B cell (primary cell): ENCODE results near the gene TUBE1. TPM values are rescaled to one million over a fixed set of nuclear protein-coding genes. Genes with fewer than 3 reads are reported as not detected.

Experiments used
- ATAC-seq: fragments of 200-7000 bp; cut with Tn5 transposase; one replicate; pipeline ENCODE4 v1.10.0; 2021; ENCODE audit warnings: low read depth, mild to moderate bottlenecking, moderate number of reproducible peaks, moderate library complexity
- CTCF ChIA-PET: fragments of 350-600 bp; sonication (Branson Sonifier 250); formaldehyde crosslinking; loops from one replicate; lab custom pipeline; 2021; ENCODE audit warnings: antibody characterized with exemption, inconsistent platforms; lab: Charles Lee
- POLR2A ChIA-PET: fragments of 350-600 bp; sonication (Branson Sonifier 250); formaldehyde crosslinking; loops from one replicate; lab custom pipeline; 2021; ENCODE audit warnings: antibody characterized with exemption; lab: Charles Lee
- DNase-seq: peaks from one replicate; pipeline ENCODE4 v3.0.0; 2013
- H2AFZ ChIP-seq: 2 replicates; pipeline ENCODE4 v1.6.1; 2012; ENCODE audit warnings: mild to moderate bottlenecking, low read depth, low read length; ENCODE audit not compliant: insufficient read depth, poor library complexity, severe bottlenecking
- H3K27ac ChIP-seq, 2 donors: 1 replicate in 1 of 2; 2 replicates in 1 of 2; pipeline ENCODE4 v1.5.1; 2012 to 2013; ENCODE audit warnings: low read length in 2 of 2, mild to moderate bottlenecking in 2 of 2, moderate library complexity in 1 of 2
- H3K27me3 ChIP-seq, 4 experiments: fragments of 200-600 bp in 1 of 4; sonication (generic) in 1 of 4; replicated peaks in 1 of 4; 1 replicate in 2 of 4; 2 replicates in 2 of 4; pipeline versions ENCODE4 v1.6.1 to v1.7.0; 2013 to 2016; ENCODE audit warnings: low read length in 3 of 4, mild to moderate bottlenecking in 2 of 4, mixed read lengths in 1 of 4, moderate library complexity in 1 of 4; ENCODE audit not compliant: insufficient read depth in 4 of 4, control insufficient read depth in 3 of 4; ENCODE audit errors: control extremely low read depth in 1 of 4
- H3K36me3 ChIP-seq, 2 experiments: replicated peaks in 1 of 2; 1 replicate in 1 of 2; 2 replicates in 1 of 2; pipeline versions ENCODE4 v1.6.1 to v1.7.1; 2013; ENCODE audit warnings: low read length in 1 of 2; ENCODE audit not compliant: insufficient read depth in 2 of 2, control insufficient read depth in 1 of 2; ENCODE audit errors: control extremely low read depth in 1 of 2, extremely low read depth in 1 of 2
- H3K4me1 ChIP-seq, 2 donors: fragments of 200-600 bp in 1 of 2; sonication (generic) in 1 of 2; 1 replicate in 1 of 2; 2 replicates in 1 of 2; pipeline versions ENCODE4 v1.5.1 to v1.6.1; 2013 to 2017; ENCODE audit warnings: low read length in 2 of 2; ENCODE audit not compliant: control insufficient read depth in 2 of 2, insufficient read depth in 2 of 2
- H3K4me2 ChIP-seq: replicated peaks from 2 replicates; pipeline ENCODE3; 2012; ENCODE audit warnings: mild to moderate bottlenecking, low read depth, low read length; ENCODE audit not compliant: poor library complexity, severe bottlenecking
- H3K4me3 ChIP-seq, 5 experiments: fragments of 200-600 bp in 1 of 5; sonication (generic) in 1 of 5; 1 replicate in 3 of 5; 2 replicates in 2 of 5; pipeline versions ENCODE4 v1.5.1 to v1.7.0; 2011 to 2016; ENCODE audit warnings: low read length in 4 of 5, mild to moderate bottlenecking in 4 of 5, low read depth in 2 of 5, control low read depth in 1 of 5, moderate library complexity in 1 of 5; ENCODE audit not compliant: insufficient read depth in 1 of 5; ENCODE audit errors: control extremely low read depth in 1 of 5, extremely low read depth in 1 of 5
- H3K79me2 ChIP-seq: fragments of 200-600 bp; sonication (generic); one replicate; pipeline ENCODE4 v1.6.0; 2016; ENCODE audit warnings: low read length; ENCODE audit not compliant: control insufficient read depth, insufficient read depth
- H3K9ac ChIP-seq: fragments of 200-600 bp; sonication (generic); 2 replicates; pipeline ENCODE4 v1.6.1; 2017; ENCODE audit warnings: mild to moderate bottlenecking, low read length, moderate library complexity
- H3K9me3 ChIP-seq, 3 donors: one replicate each; pipeline versions ENCODE4 v1.6.1 to v1.7.1; 2013; ENCODE audit warnings: low read length in 2 of 3; ENCODE audit not compliant: control insufficient read depth in 2 of 3, insufficient read depth in 1 of 3; ENCODE audit errors: control extremely low read depth in 1 of 3
- H4K20me1 ChIP-seq: 2 replicates; pipeline ENCODE4 v1.6.0; 2012; ENCODE audit warnings: mild to moderate bottlenecking, low read length; ENCODE audit not compliant: insufficient read depth, control insufficient read depth, poor library complexity, severe bottlenecking
- H3K27ac Mint-ChIP-seq: one replicate; pipeline ENCODE4 v1.8.0; 2021; ENCODE audit warnings: mixed read lengths
- H3K27me3 Mint-ChIP-seq: one replicate; pipeline ENCODE4 v1.8.0; 2021; ENCODE audit warnings: mixed read lengths
- H3K4me1 Mint-ChIP-seq: one replicate; pipeline ENCODE4 v1.8.0; 2021; ENCODE audit warnings: mixed read lengths
- H3K4me3 Mint-ChIP-seq: one replicate; pipeline ENCODE4 v1.8.0; 2021; ENCODE audit warnings: mixed read lengths
- H3K9me3 Mint-ChIP-seq: one replicate; pipeline ENCODE4 v1.8.0; 2022; ENCODE audit warnings: mixed read lengths; ENCODE audit not compliant: insufficient read depth
- CTCF ChIP-seq: fragments of 200-600 bp; IDR thresholded peaks from one replicate; pipeline ENCODE4 v1.8.0; 2022; ENCODE audit warnings: antibody characterized with exemption, mild to moderate bottlenecking
- EZH2 ChIP-seq: IDR thresholded peaks from 2 replicates; pipeline ENCODE4 v1.6.1; 2012; ENCODE audit warnings: borderline replicate concordance, low read depth, mild to moderate bottlenecking, moderate library complexity, low read length; ENCODE audit not compliant: insufficient read depth, poor library complexity, severe bottlenecking
- WGBS: methylation state at CpG from one replicate; pipeline ENCODE4 v1.1.5; 2013; ENCODE audit warnings: missing lambda C conversion rate; ENCODE audit not compliant: insufficient coverage; 5-methylcytosine and 5-hydroxymethylcytosine counted together
- intact Hi-C: fragments of 100-400 bp; cut with micrococcal nuclease; formaldehyde crosslinking; loops from one replicate; pipeline ENCODE4 v1.10.0; 2022
- polyA plus RNA-seq: library from polyadenylated mRNA; depleted of rRNA; stranded (reverse); fragments of >200 nt; gene quantifications from 2 replicates; pipeline ENCODE4 v1.2.3, GENCODE V29; 2012
- total RNA-seq, 2 donors: library from RNA; stranded (reverse); fragments of 120-200 nt in 1 of 2; gene quantifications; 1 replicate in 1 of 2; 2 replicates in 1 of 2; pipeline versions ENCODE4 v1.2.3 to v1.2.4, GENCODE V29; 2013 to 2022

Gene TUBE1
- total and polyA plus RNA-seq, 2 donors (not counting 1 experiment from before 2014, with no cell fraction given): 14.3 to 24.5 TPM

GRCh38 chr6:112113431-112113830, 26.1 kb upstream of the TUBE1 start:
- Histone ChIP-seq H3K36me3 (no peaks in the 10 kb centered on the region), H3K4me1 (no peaks in the 10 kb centered on the region), H3K9ac (no peak overlapping the region), H4K20me1 (no peaks in the 10 kb centered on the region), H3K4me3 (no peak overlapping the region), H3K27ac (no peak overlapping the region), H3K27me3 (peaks cover 0 to 4% (median 2%) of the 10 kb centered on the region in 4 experiments), H2AFZ (no peak overlapping the region), H3K9me3 (no peaks in the 10 kb centered on the region), H3K79me2 (no peaks in the 10 kb centered on the region), H3K4me2 (no peak overlapping the region)
- Mint-ChIP-seq H3K4me1 (no peaks in the 10 kb centered on the region), H3K27ac (no peak overlapping the region), H3K27me3 (peaks cover 25% of the 10 kb centered on the region), H3K4me3 (no peak overlapping the region), H3K9me3 (no peaks in the 10 kb centered on the region)
- no peak for TF ChIP-seq CTCF
- no peak for TF ChIP-seq EZH2
- POLR2A ChIA-PET: no interaction called here
- WGBS: 90% methylated on average over 2 of the region's 3 CpGs
- intact Hi-C loops: no loop called here
- CTCF ChIA-PET: no interaction called here
- no peak for ATAC-seq
- no peak for DNase-seq

- no peak overlapping the region for H2AFZ ChIP-seq
- H3K4me3 ChIP-seq: no peak overlapping the region
- H3K4me3 Mint-ChIP-seq: no peak overlapping the region
- ATAC-seq (no peak), DNase-seq (no peak)
- CTCF ChIA-PET: no interaction called here
- H3K9me3 Mint-ChIP-seq: peaks cover 7% of the 10 kb centered on the region
- H3K4me1 ChIP-seq: no peaks in the 10 kb centered on the region
- no peak overlapping the region for H3K9ac ChIP-seq
- no peaks in the 10 kb centered on the region for H3K9me3 ChIP-seq
- TF ChIP-seq EZH2: no peak
- TF ChIP-seq CTCF: no peak
- 88% methylated on average over 7 of the region's 9 CpGs for WGBS
- no peak overlapping the region for H3K27ac Mint-ChIP-seq
- no peaks in the 10 kb centered on the region for H4K20me1 ChIP-seq
- peaks cover 20% of the 10 kb centered on the region for H3K27me3 Mint-ChIP-seq
- peaks cover 0 to 4% (median 2%) of the 10 kb centered on the region in 4 experiments for H3K27me3 ChIP-seq
- no peak overlapping the region for H3K27ac ChIP-seq
- POLR2A ChIA-PET: no interaction called here
- no peak overlapping the region for H3K4me2 ChIP-seq
- H3K4me1 Mint-ChIP-seq: no peaks in the 10 kb centered on the region
- no peaks in the 10 kb centered on the region for H3K79me2 ChIP-seq
- intact Hi-C loops: no loop called here
- no peaks in the 10 kb centered on the region for H3K36me3 ChIP-seq
Measured at GRCh38 chr6:112109262-112109661, 22.0 kb upstream of the TUBE1 start.
